CD4-positive, alpha-beta memory T cell (primary cell): ENCODE data around the gene NCAM2. TPM values are rescaled to one million over a fixed set of nuclear protein-coding genes. Genes with fewer than 3 reads are reported as not detected.
A peak's percentile ranks its signal among the peaks of the same experiment; 100 is the strongest.

ENCODE experiments used
- CTCF ChIA-PET: fragments of 350-600 bp; sonication (Branson Sonifier 250); formaldehyde crosslinking; loops from one replicate; lab custom pipeline; 2021; ENCODE audit warnings: inconsistent platforms; ENCODE audit not compliant: partially characterized antibody; lab: Charles Lee
- POLR2A ChIA-PET: fragments of 350-600 bp; sonication (Branson Sonifier 250); formaldehyde crosslinking; loops from one replicate; lab custom pipeline; 2021; ENCODE audit not compliant: partially characterized antibody; lab: Charles Lee
- DNase-seq, 5 donors: peaks; one replicate each; pipeline versions ENCODE4 v3.0.0 to v3.0.0-alpha.2; 2020 to 2022; ENCODE audit warnings: mixed read lengths in 1 of 5
- H3K27ac ChIP-seq: one replicate; pipeline ENCODE4 v1.7.0; 2013; ENCODE audit warnings: low read depth, low read length
- H3K27me3 ChIP-seq: 2 replicates; pipeline ENCODE4 v1.7.0; 2013; ENCODE audit warnings: mild to moderate bottlenecking, low read length, moderate library complexity; ENCODE audit not compliant: insufficient read depth
- H3K36me3 ChIP-seq: 2 replicates; pipeline ENCODE4 v1.7.0; 2013; ENCODE audit warnings: mild to moderate bottlenecking, low read length, moderate library complexity; ENCODE audit not compliant: insufficient read depth
- H3K4me1 ChIP-seq: 2 replicates; pipeline ENCODE4 v1.7.0; 2013; ENCODE audit warnings: mild to moderate bottlenecking, low read length, moderate library complexity; ENCODE audit not compliant: insufficient read depth
- H3K4me3 ChIP-seq, 2 donors: one replicate each; pipeline ENCODE4 v1.7.0; 2013; ENCODE audit warnings: low read length in 2 of 2, mild to moderate bottlenecking in 1 of 2
- H3K9me3 ChIP-seq, 2 donors: one replicate each; pipeline ENCODE4 v1.7.0; 2013; ENCODE audit warnings: low read length in 2 of 2, control low read depth in 1 of 2; ENCODE audit not compliant: control insufficient read depth in 1 of 2
- H3K27ac Mint-ChIP-seq, 7 donors: one replicate each; pipeline ENCODE4 v1.8.0; 2020 to 2021; ENCODE audit warnings: mixed read lengths in 7 of 7, mild to moderate bottlenecking in 6 of 7, inconsistent platforms in 3 of 7, moderate library complexity in 3 of 7
- H3K27me3 Mint-ChIP-seq, 2 donors: one replicate each; pipeline ENCODE4 v1.8.0; 2020 to 2021; ENCODE audit warnings: mixed read lengths in 2 of 2
- H3K36me3 Mint-ChIP-seq, 2 donors: one replicate each; pipeline ENCODE4 v1.8.0; 2020 to 2021; ENCODE audit warnings: mixed read lengths in 2 of 2, inconsistent platforms in 1 of 2, mild to moderate bottlenecking in 1 of 2
- H3K4me1 Mint-ChIP-seq, 4 donors: one replicate each; pipeline ENCODE4 v1.8.0; 2020 to 2021; ENCODE audit warnings: mixed read lengths in 4 of 4, mild to moderate bottlenecking in 1 of 4
- H3K4me3 Mint-ChIP-seq, 8 donors: one replicate each; pipeline ENCODE4 v1.8.0; 2020 to 2021; ENCODE audit warnings: mixed read lengths in 8 of 8, mild to moderate bottlenecking in 7 of 8, moderate library complexity in 6 of 8, inconsistent platforms in 3 of 8
- H3K9me3 Mint-ChIP-seq, 8 donors: one replicate each; pipeline ENCODE4 v1.8.0; 2020 to 2021; ENCODE audit warnings: mixed read lengths in 8 of 8, mild to moderate bottlenecking in 5 of 8, inconsistent platforms in 3 of 8, moderate library complexity in 1 of 8
- intact Hi-C: fragments of 100-400 bp; cut with micrococcal nuclease; formaldehyde crosslinking; loops from one replicate; pipeline ENCODE4 v1.15.1; 2023
- polyA plus RNA-seq, 2 donors: library from polyadenylated mRNA; unstranded; fragments of 300-500 nt; fragmentation: Illumina TruSeq; gene quantifications; one replicate each; pipeline ENCODE4 v1.2.3, GENCODE V29; 2021
- total RNA-seq, 2 experiments: library from RNA; stranded (reverse); gene quantifications; one replicate each; pipeline ENCODE4 v1.2.3, GENCODE V29; 2021

Gene NCAM2
- total and polyA plus RNA-seq, 4 experiments from 2014 or later, result not detected

DNA sequence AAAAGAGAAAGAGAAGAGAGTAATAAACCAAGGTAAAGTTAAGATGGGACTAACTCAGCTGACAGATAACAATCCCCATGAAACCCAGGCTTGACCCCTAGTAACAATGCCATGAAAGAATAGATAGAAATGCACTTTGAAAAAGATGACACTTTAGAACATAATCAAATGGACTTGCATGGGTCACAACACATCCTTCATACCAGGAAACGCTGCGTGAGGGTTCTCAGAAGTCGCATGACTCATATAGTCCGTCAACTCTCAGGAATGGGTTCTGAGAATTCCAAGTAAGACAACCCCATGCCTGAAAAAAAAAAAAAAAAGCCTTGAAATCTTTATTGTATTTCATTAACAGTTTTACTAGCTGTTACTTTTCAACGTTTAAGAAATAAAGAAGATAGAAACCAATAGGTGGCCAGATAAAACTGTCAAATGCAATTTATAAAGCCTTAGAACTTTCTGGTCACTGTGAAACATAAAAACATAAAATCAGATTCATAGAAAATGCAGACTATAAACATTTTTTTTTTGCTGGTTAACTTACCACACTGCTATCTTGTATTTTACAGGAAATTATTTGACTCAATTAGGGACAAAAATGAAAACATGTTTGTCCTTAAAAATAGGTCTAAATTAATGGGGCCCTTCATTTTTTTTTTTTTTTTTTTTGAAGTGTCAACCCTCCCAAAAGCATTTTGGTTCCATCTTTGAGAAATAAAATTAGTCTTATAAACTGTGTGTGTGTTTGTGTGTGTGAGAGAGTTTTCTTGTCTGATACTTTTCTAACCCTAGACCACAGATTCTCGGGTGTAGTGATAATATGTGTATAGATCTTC, 202.1 kb downstream of the NCAM2 start:
- no peak for DNase-seq
- Mint-ChIP-seq H3K27me3 (no peaks in the 10 kb centered on the region), H3K9me3 (peaks cover 0 to 5% (median 0%) of the 10 kb centered on the region in 8 donors), H3K4me1 (peaks cover 0 to 15% (median 0%) of the 10 kb centered on the region in 4 donors), H3K36me3 (no peaks in the 10 kb centered on the region), H3K4me3 (peak overlapping the region in 3 of 8 donors; percentile 28 to 72 (median 64)), H3K27ac (peak overlapping the region in 1 of 7 donors; percentile 46)
- Histone ChIP-seq H3K4me3 (no peak overlapping the region), H3K9me3 (no peaks in the 10 kb centered on the region), H3K27ac (no peak overlapping the region), H3K36me3 (no peaks in the 10 kb centered on the region), H3K27me3 (no peaks in the 10 kb centered on the region), H3K4me1 (no peaks in the 10 kb centered on the region)
- intact Hi-C loops, result no loop called here
- POLR2A ChIA-PET, result no interaction called here
- CTCF ChIA-PET, result no interaction called here

DNA sequence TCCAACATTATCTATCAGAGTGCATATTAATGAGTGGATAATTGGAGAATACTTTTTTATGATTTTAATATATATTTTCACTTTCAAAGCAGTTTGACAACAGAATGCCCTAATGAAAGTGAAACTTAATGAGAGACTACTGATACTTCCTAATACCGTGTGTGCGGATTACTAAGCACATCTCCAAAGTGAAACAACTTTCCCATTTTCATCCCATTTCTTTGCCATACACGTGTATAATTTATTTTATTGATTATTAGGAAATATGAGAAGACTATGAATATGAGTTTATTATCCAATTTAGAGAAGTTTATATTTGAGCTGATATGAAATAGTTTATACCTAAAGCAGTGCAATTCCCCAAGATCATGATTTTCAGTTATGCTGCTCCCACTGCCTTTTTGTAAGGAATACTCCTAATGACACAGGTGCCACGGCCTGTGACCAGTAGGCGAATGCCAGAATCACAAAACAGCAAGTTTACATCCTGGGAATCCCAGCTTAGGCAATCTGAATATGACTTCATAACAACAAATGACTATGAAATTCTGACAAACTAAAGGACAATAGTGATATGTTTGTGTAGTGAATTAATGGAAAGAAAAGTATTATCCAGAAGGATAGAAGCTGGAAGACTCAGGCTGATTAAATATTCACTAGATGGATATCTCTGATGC, 202.9 kb downstream of the NCAM2 start:
- ChIA-PET POLR2A (no interaction called here), CTCF (no interaction called here)
- Mint-ChIP-seq H3K4me3 (peak overlapping the region in 4 of 8 donors; percentile 15 to 72 (median 52)), H3K9me3 (peaks cover 0 to 5% (median 0%) of the 10 kb centered on the region in 8 donors), H3K4me1 (peaks cover 0 to 15% (median 0%) of the 10 kb centered on the region in 4 donors), H3K27me3 (no peaks in the 10 kb centered on the region), H3K36me3 (no peaks in the 10 kb centered on the region), H3K27ac (peak overlapping the region in 1 of 7 donors; percentile 46)
- H3K27ac ChIP-seq, result no peak overlapping the region
- H3K4me1 ChIP-seq, result no peaks in the 10 kb centered on the region
- H3K27me3 ChIP-seq, result no peaks in the 10 kb centered on the region
- no peak for DNase-seq
- peak overlapping the region in 1 of 2 donors; percentile 12 for H3K4me3 ChIP-seq
- no peaks in the 10 kb centered on the region for H3K36me3 ChIP-seq
- no peaks in the 10 kb centered on the region for H3K9me3 ChIP-seq
- intact Hi-C loops, result no loop called here

DNA sequence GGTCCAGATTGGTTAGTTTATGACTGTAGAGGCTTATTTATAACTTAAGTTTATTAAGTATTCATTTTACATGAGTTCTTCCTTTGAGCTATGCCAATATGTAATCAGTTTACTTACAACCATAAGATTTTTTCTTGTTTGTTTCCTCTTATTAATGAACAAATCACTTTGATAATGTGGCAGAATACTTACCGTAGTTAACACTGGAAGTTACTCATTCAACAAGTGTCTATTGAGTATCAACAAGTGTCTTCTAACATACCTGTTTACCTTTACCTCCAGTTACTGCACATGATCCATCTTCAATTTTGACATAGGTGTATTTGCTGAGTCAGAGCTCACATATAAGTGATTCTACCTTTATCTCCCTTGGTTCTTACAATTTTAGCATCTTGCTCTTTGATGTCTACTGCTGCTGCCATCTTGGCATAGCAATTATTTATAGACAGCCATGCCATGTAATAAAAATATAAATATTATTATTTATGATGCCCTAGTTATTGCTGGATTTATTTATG, 205.7 kb downstream of the NCAM2 start:
- Mint-ChIP-seq H3K36me3 (no peaks in the 10 kb centered on the region), H3K27ac (no peak overlapping the region), H3K9me3 (no peaks in the 10 kb centered on the region), H3K4me1 (peaks cover 0 to 5% (median 0%) of the 10 kb centered on the region in 4 donors), H3K4me3 (no peak overlapping the region), H3K27me3 (no peaks in the 10 kb centered on the region)
- no peak overlapping the region for H3K27ac ChIP-seq
- ChIA-PET POLR2A (no interaction called here), CTCF (no interaction called here)
- H3K4me3 ChIP-seq, result no peak overlapping the region
- intact Hi-C loops, result no loop called here
- no peaks in the 10 kb centered on the region for H3K4me1 ChIP-seq
- no peak for DNase-seq
- no peaks in the 10 kb centered on the region for H3K36me3 ChIP-seq
- H3K9me3 ChIP-seq, result no peaks in the 10 kb centered on the region
- H3K27me3 ChIP-seq, result no peaks in the 10 kb centered on the region

DNA sequence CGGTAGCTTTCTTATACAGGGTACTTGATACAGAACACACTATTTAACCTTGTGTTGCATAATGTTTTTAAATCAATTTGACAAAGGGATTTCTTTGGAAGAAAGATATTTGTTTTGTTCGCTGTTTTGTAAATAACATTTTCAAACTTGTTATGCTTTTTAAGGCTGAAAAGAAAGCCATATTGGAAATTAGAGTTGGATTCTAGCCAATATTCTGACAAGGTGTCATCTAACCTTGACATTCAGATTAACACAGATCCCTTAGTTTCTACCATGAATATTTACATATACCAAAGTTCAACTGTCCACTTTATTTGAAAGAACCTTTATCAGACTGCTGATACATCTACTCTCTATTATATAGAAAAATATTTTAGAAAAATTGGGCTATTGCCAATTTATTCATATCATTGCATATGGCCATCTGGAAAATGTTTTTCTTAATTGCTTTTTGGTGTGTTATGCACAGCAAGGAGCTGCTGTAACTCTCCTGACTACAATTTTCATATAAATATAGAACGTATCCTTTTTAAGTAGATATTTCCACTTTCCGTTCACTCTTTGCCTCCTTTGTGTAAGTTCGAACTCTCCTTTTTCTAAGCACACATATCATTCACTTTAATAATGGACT, 206.3 kb downstream of the NCAM2 start:
- intact Hi-C loops, result no loop called here
- POLR2A ChIA-PET, result no interaction called here

DNA sequence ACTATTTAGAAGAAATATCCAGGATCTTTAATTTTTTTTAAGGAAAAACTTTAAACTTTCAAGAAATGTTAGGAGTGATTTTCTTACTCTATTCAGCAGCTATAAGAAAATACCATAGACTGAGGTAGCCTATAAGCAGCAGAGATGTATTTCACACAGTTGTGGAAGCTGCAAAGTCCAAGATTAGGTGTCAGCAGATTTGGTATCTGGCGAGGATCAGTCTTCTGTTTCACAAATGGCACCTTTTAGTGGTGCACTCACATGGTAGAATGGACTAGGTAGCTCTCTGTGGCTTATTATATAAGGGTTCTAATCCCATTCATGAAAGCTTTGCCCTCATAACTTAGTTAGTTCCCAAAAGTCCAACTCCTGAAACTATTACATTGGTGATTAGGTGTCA, 207.4 kb downstream of the NCAM2 start:
- peaks cover 0 to 5% (median 0%) of the 10 kb centered on the region in 8 donors for H3K9me3 Mint-ChIP-seq
- H3K4me1 ChIP-seq, result no peaks in the 10 kb centered on the region
- ChIA-PET CTCF (no interaction called here), POLR2A (no interaction called here)
- H3K27ac Mint-ChIP-seq, result no peak overlapping the region
- H3K27ac ChIP-seq, result no peak overlapping the region
- H3K36me3 ChIP-seq, result no peaks in the 10 kb centered on the region
- no peak for DNase-seq
- H3K27me3 ChIP-seq, result no peaks in the 10 kb centered on the region
- H3K4me3 Mint-ChIP-seq, result no peak overlapping the region
- no peak overlapping the region for H3K4me3 ChIP-seq
- no peaks in the 10 kb centered on the region for H3K9me3 ChIP-seq
- no peaks in the 10 kb centered on the region for H3K27me3 Mint-ChIP-seq
- H3K36me3 Mint-ChIP-seq, result no peaks in the 10 kb centered on the region
- intact Hi-C loops, result no loop called here
- no peaks in the 10 kb centered on the region for H3K4me1 Mint-ChIP-seq

More for the DNA sequence above, 206.3 kb downstream of the NCAM2 start:
- H3K4me1 Mint-ChIP-seq, result no peaks in the 10 kb centered on the region
- CTCF ChIA-PET, result no interaction called here
- H3K36me3 ChIP-seq, result no peaks in the 10 kb centered on the region
- no peak overlapping the region for H3K27ac ChIP-seq
- H3K27ac Mint-ChIP-seq, result no peak overlapping the region
- H3K9me3 ChIP-seq, result no peaks in the 10 kb centered on the region
- no peak for DNase-seq
- H3K4me1 ChIP-seq, result no peaks in the 10 kb centered on the region
- no peaks in the 10 kb centered on the region for H3K27me3 ChIP-seq
- H3K27me3 Mint-ChIP-seq, result no peaks in the 10 kb centered on the region
- H3K36me3 Mint-ChIP-seq, result no peaks in the 10 kb centered on the region
- H3K4me3 ChIP-seq, result no peak overlapping the region
- H3K4me3 Mint-ChIP-seq, result no peak overlapping the region
- no peaks in the 10 kb centered on the region for H3K9me3 Mint-ChIP-seq

DNA sequence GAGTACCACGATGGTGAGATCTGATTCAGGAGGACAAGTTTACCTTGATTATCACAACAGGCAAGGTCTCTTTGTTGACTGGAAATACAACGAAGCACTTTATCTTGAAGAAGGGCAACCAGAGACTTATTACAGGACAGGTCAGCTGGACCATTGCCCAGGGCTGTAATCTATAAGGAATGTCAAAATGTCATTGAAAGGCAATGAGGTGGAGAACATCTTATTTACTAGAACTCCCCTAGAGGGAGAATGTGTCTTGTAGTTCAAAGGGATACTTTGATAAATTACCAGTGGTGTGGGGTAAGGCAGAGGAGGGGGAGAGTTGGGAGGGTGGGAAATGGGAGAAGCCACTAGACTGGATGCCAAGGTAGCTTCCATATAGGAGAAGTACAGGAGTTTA, 212.3 kb downstream of the NCAM2 start:
- Mint-ChIP-seq H3K27me3 (no peaks in the 10 kb centered on the region), H3K27ac (no peak overlapping the region), H3K4me3 (no peak overlapping the region), H3K36me3 (no peaks in the 10 kb centered on the region), H3K9me3 (peaks cover 0 to 5% (median 0%) of the 10 kb centered on the region in 8 donors), H3K4me1 (no peaks in the 10 kb centered on the region)
- no peak for DNase-seq
- intact Hi-C loops, result no loop called here
- Histone ChIP-seq H3K36me3 (no peaks in the 10 kb centered on the region), H3K9me3 (no peaks in the 10 kb centered on the region), H3K27ac (no peak overlapping the region), H3K27me3 (no peaks in the 10 kb centered on the region), H3K4me1 (no peaks in the 10 kb centered on the region), H3K4me3 (no peak overlapping the region)
- CTCF ChIA-PET, result no interaction called here
- POLR2A ChIA-PET, result no interaction called here

DNA sequence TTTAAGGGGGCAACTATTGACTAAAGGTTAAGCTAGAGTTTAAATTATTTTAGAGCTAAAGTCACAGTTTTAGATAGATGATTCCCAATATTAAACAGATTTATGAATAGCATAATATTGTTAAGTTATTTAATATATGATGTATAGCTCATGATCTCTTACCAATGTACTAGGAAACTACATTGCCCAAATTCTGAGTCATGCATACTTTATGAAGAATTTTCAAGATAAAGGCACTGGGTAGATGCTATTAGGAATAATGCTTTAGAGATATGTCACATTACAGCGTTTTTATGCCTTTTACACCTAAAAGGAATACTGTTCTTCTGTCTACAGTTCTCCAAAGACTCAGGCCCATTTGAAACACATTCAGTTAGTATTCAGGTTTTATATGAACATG, 215.1 kb downstream of the NCAM2 start:
- ChIA-PET POLR2A (no interaction called here), CTCF (interaction anchor here (0.6 kb wide), 1 partner anchor 114 kb away, joined by 3 read pairs; no protein-coding TSS in a partner anchor)
- no peaks in the 10 kb centered on the region for H3K4me1 Mint-ChIP-seq
- Histone ChIP-seq H3K4me3 (no peak overlapping the region), H3K27ac (no peak overlapping the region), H3K27me3 (no peaks in the 10 kb centered on the region), H3K36me3 (no peaks in the 10 kb centered on the region), H3K9me3 (no peaks in the 10 kb centered on the region), H3K4me1 (no peaks in the 10 kb centered on the region)
- peaks cover 0 to 6% (median under 1%) of the 10 kb centered on the region in 8 donors for H3K9me3 Mint-ChIP-seq
- no peak for DNase-seq
- H3K27me3 Mint-ChIP-seq, result no peaks in the 10 kb centered on the region
- H3K36me3 Mint-ChIP-seq, result no peaks in the 10 kb centered on the region
- no peak overlapping the region for H3K27ac Mint-ChIP-seq
- no peak overlapping the region for H3K4me3 Mint-ChIP-seq
- intact Hi-C loops, result no loop called here
